Mammary epithelial cell (primary cell): ENCODE data around the gene C11orf16.

ENCODE experiments used
- CTCF ChIP-seq, 2 donors: IDR thresholded peaks in 1 of 2; conservative IDR thresholded peaks in 1 of 2; 2 replicates each; pipeline ENCODE4 v1.5.1; 2011 to 2012; ENCODE audit warnings: inconsistent platforms in 2 of 2, low read length in 2 of 2, mild to moderate bottlenecking in 2 of 2, control low read depth in 1 of 2, low read depth in 1 of 2; ENCODE audit not compliant: insufficient read depth in 1 of 2; ENCODE audit errors: extremely low read depth in 1 of 2
- EZH2 ChIP-seq: IDR thresholded peaks from 2 replicates; pipeline ENCODE4 v1.6.1; 2012; ENCODE audit warnings: low read length, inconsistent platforms, borderline replicate concordance

GRCh38 chr11:8927233-8927632 lies 5.5 kb downstream of the C11orf16 start:
- TF ChIP-seq CTCF (conservative IDR thresholded peaks at IDR 0.05 in 1 of 2, IDR thresholded peaks at IDR 0.05 in 1 of 2; ENCODE audit: extremely low read depth in 1 of 2, insufficient read depth in 1 of 2, low read depth in 1 of 2, low read length in 2 of 2) (no peak), EZH2 (no peak)
